ENCODE results near the gene HDLBP.

Gene HDLBP

DNA sequence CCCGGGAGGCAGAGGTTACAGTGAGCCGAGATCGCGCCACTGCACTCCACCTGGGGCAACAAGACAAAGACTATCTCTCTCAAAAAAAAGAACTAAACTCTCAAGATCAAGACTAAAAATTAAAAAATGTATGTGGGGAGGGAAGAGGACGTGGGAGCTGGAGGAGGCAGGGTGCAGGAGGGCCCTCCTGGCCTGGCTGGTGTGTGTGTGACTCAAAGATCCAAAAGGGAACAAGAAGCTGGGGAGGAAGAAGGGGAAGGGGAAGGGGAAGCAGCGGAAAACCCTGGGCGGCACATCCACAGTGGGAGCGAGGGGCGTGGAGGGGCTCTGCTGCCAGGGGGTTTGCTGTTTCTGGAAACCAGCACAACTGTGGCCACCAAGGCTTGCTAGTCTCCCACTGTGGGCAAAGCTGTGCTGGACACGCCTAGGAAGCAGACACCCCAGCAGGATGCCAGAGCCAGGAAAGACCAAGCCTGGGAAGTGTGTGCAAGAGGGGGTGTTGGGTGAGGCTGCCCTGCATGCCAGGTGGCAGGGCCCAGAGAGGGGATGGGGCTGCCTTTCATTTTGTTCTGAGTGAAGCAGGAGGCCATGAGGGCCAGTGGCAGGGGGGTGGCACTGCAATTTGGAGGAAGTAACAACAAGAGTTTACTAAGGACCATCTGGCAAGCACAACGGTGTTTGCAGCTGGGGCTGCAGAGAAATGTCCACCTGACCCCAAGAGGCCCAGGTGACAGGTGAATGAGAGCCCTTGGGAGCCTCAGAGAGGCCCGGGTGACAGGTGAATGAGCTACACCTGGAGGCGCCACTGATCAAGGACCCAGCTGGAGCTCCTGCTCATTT is 82.5 kb downstream of the HDLBP start:
- no peak for DNase-seq (ENCODE audit: low spot score)
- no peak for FAIRE-seq

DNA sequence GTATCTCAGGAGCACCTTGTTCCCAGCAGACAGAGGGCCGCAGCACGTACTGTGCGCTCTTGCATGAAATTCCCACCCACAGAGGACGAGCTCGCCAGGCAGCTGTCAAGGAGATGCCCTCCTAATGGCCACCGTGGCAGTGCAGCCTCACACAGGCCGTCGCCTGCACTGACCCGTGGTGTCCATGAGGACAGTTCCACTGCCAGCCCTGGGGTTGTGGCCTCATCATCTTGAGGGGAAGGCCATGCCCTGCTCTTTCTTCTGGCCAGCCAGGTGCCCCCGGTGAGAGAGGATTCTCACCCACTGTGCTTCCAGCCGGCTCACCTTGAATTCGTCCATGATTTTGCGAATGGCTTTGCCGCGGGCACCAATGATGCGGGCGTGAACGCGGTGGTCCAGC is 85.0 kb downstream of the HDLBP start:
- DNase-seq (ENCODE audit: low spot score): no peak
- FAIRE-seq: no peak

DNA sequence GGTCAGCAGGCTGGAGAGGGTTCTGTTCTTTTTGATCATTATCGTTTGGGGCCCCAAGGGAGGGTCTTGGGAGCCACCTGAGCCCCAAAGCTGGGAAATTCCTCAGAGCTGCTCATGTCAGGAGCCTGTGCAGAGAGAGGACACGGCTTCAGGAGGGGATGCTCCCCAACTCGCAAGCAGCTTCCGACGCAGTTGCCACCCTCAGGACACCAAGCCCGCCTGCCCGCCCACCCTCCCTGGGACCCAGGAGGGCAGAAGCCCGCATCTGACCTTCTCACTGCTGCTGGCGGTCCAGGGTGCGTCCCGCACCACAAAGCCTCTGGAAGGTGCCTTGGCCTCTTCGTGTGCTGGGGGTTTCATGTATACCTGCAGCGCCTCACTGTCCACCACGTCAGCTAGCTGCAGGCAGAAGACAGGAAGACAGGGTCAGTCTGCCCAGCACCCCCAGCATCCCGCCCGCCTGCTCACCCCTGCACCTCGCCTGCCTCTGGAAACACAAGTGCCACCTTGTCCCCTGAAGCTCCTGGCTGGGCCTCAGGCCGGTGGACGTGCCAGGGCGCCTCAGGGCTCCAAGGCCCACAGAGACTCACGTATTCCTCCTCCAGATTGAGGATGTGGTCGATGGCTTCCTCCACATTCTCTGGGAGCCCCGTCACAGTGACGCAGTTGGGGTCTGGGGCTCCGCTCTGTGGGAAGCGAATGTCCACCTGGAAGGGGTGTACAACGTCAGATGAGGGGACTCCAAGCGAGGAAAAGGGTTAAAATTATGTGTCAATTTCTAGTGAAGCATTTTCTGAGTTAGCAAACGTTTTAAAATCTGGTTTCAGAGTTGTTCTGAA is 85.7 kb downstream of the HDLBP start:
- DNase-seq (ENCODE audit: low spot score) (no peak), FAIRE-seq (no peak)

DNA sequence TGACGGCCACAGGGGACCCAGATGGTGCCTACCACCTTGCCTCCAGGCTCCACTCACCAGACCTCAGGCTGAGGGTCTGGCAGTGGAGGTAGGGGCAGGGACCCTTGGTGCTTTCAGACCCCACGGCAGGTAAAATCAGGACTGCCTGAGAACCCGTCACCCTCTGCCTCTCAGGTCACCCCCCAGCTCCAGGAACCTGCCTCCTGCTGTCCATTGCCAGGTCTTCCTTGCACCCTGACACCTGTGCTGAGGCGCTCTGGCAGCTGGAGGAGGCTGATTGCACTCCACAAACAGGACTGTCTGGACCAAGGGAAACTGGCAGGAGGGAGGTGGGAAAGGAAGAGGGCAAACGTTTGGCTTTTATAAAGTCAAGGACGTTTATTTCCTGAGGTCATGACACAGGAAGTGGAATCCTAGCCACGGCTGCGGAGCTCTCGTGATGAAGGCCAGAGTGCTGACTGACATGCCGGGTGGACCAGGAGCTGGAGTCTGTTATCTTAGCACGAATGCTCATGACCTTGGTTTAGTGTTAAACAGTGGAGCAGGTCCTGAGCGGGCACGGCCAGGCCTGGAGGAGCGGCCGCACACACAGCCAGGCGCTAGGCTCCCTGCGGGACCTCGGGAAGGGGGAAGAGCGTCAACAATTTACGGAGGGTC is 86.5 kb downstream of the HDLBP start:
- DNase-seq (ENCODE audit: low spot score): no peak
- FAIRE-seq: no peak

DNA sequence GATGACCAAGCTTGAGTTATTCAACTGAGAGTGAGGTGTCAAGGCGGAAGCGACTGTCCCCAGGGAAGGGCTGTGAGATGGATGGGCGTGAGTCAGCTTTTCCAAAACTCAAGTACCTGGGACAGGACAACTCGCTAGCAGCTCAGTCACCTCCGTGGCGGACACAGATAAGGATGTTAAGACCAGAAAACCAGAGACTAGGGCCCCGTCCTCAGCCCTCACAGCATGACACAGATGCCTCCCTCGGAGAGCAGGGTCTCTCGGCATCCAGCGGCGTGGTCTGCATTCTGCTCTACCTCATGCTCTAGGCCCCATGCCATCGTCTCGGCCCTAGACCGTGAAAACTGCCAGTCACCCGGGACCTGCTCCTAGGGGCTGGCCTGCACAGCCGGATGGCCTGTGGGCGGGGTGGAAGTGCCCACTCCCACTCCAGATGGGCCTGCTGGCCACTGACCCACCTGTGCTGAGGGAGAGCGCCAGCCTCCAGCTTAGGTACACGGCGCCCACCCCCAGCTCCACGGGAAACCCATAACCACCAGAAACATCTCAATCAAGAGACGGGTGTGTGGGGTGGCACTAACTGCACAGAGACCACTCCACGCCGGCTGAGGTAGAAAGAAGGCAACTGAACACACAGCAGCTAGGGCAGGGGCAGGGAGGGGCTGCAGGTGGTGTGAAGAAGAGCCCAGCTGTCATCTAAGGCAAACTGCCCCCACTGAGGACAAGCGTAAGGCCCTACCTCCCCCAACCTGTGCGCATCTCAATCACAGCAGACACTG is 87.2 kb downstream of the HDLBP start:
- no peak for FAIRE-seq

DNA sequence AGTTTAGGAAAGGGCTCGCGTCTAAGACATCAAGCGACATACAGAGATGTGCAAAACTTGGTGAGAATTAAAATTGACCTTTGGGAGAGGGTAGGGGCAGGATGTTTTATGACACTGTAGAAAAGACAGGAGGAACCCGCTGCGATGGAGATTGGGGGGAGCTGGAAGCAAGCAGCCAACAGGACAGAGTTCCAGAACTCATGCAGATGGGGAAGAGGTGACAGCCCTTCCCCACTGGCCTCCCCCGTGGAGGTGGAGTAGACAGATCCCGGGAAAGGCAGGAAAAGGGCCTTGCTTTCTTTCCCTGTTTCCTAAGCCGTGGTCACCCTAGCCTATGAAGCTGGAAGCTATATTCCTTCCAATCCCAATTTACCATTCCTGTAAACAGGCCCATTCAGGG is 87.9 kb downstream of the HDLBP start:
- DNase-seq (ENCODE audit: low spot score): no peak
- no peak for FAIRE-seq

More for the DNA sequence above, 87.2 kb downstream of the HDLBP start:
- DNase-seq (ENCODE audit: low spot score): no peak

DNA sequence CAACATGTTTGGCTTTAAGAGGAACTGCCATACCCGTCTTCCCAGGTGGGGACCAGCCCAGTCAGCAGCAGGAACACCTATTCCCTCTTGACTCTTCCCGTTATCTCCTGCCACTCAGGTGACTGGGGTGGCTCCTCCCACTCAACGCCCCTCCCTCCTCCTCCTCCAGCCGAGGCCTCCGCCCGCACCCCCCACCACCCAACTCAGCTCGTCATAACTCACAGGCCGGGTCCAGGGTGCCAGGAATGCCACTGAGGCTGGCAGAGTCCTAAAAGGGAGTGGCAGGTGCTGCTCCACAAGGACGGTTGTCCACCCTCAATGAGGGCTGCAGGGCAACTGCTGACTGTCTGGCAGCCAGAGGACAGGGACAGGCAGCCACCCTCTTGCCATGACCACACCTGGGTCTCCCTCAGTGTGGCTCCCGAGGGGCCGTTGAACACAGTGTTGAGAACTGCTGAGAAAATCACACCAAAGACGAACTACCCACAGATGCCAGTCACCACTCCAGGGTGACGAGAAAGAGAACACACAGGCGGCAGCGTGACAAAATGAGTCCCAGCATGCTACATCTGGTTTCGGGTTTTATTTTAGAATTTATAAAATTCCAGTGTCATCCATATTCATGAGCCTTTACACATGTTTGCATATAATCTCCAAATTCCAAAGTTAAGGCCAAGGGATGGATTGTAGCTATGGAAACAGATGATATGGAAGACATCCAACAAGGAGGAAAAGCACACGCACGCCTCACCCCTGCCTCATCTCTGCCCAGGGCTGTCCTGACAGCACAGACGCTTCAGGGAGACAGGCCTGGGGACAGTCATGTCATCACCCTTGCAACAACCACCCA is 88.5 kb downstream of the HDLBP start:
- no peak for FAIRE-seq
- DNase-seq (ENCODE audit: low spot score): no peak

DNA sequence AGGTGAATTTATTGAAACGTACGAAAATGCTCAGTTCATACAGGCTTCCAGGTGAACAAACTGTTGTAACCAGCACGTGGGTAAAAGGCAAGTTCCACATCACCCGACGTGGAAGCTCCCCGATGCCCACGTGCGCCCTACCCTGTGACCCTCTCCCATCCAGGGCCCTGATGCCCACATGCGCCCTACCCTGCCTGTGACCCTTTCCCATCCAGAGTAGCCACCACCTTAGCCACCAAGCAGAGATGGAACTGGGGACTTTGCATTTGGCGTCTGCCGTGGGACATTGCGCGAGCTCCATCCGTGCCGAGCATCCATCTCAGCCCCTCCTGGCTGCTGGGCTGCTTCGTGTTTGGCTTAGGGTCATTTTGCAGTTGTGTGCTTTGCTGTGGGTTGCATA is 89.5 kb downstream of the HDLBP start:
- no peak for DNase-seq (ENCODE audit: low spot score)
- FAIRE-seq: no peak

DNA sequence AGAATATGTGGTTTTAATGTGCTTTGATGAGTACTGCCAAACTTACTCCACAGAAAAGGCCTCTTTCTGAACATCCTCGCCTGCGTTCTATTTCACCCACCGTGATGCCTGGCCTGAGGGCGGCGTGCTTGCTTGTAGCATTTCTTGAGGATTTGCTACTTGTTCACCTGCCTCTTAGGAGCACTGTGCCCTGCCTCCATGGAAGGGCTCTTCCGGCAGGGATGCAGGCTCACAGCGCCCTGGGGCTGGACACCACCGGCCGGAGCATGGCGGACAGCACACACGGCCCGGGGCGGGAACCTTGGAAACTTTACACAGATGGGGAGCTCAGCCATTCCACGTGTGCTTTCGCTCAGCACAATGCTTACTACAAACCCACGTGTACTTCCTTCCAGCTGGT is 89.9 kb downstream of the HDLBP start:
- DNase-seq (ENCODE audit: low spot score) (no peak), FAIRE-seq (no peak)

DNA sequence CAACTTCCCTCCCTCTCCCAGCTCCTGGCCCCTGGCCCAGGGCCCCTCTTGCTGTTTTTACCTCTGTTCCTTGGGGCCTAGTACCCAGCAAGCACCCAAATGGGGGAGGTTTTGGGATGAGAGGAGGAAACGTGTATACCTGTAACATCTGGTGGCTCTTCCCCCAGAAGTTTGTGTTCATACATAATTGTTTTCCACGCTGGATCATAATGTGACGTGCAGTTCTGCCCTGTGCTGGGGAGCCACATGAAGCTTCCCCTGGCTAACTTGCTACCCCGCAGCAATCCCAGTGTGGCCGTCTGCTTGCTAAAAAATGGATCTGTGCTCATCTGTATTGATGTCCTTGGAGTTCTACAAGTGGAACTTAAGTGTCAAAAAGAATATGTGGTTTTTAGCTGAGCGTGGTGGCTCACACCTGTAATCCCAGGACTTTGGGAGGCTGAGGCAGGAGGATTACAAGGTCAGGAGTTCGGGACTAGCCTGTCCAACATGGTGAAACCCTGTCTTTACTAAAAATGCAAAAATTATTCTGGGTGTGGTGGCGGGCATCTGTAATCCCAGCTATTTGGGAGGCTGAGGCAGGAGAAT is 90.5 kb downstream of the HDLBP start:
- no peak for FAIRE-seq
- DNase-seq (ENCODE audit: low spot score): no peak

DNA sequence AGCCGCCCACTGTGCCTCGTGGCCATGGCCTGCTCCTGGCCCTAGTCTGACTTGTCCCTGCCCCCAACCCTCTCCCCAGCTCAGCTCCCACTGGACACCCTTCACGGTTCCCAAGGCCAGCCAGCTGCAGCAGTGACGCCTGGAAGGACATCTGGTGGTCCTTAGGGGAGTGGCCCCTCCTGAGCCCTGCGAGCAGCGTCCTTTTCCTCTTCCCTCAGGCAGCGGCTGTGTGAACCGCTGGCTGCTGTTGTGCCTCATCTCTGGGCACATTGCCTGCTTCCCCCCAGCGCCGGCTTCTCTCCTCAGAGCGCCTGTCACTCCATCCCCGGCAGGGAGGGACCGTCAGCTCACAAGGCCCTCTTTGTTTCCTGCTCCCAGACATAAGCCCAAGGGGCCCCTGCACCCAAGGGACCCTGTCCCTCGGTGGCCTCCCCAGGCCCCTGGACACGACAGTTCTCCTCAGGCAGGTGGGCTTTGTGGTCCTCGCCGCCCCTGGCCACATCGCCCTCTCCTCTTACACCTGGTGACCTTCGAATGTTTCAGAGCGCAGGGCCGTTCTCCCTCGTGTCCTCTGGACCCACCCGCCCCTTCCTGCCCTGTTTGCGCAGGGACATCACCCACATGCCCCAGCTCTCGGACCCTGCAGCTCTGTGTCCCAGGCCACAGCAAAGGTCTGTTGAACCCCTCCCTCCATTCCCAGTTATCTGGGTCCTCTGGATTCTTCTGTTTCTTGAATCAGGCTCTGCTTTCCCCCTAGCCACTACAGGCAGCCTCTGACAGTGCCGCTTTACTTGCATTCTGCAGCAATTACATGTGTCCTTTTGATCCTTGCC is 91.2 kb downstream of the HDLBP start:
- FAIRE-seq (no peak), DNase-seq (ENCODE audit: low spot score) (peak; percentile 26)

DNA sequence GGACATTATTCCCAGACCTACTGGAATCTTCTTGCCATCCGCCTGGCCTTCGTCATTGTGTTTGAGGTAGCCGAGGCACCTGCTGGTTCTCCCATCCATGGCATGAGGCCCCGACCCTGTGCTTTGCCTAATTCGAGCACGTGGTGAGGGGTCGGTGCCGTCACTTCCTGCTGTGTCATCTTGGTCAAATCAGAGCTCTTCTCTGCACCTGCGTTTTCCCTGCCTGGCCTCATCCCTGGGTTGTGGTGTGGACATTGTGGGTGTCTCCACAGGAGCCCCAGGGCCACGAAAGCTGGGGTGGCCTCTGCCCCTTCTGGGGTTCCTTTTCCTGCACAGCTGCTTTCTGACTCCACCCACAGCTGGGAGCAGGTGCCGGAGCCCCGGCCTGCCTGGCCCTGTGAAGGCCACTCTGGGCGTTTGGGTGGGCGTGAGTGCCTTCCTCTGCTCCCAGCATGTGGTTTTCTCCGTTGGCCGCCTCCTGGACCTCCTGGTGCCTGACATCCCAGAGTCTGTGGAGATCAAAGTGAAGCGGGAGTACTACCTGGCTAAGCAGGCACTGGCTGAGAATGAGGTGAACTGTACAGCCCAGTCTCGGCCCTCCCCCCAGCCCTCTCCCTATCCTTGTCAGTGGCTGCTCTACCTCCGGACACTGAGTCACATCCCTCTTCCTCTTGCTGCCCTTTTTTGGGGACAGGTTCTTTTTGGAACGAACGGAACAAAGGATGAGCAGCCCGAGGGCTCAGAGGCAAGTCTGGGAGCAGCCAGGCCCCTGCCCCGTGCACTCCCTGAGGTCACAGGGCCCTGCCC is 92.1 kb downstream of the HDLBP start:
- peak; percentile 36 for DNase-seq (ENCODE audit: low spot score)
- no peak for FAIRE-seq

DNA sequence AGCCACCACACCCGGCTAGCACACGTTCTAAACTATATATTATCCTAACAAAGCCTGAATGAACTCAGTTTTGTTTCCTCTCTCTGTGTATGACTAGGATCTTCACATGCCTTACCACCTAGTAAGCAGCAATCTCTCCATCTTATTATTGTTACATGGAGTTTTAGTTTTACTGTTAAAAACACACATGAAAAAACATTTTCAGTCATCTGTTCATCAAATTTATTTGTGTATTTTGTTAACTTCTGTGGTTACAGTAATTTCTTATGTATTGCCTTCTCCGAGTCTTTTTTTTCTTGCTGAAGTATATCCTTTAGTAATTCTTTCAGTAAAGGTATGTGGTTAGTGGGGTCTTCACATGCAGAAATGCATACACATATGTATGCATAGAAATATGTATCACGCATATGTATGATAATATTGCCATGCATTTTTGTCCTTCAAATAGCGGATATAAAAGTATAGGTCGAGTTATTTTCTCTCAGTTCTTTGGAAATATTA is 95.6 kb downstream of the HDLBP start:
- FAIRE-seq: no peak

DNA sequence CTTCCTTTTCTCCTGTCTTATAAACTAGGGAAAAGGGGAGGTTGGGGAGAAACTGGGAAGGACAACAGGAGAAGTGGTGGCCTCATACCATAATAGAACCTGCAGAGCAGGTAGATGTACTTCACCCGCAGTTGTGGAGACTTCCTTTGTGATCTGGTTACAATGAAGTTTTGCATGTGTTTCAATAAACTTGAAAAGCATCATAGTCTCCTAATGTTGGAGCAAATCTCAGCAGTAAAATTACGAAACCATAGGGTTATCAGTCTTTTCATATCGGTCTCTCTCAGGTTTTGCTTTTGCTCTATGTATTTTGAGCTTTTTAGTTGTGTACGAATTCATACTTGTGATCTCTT is 96.5 kb downstream of the HDLBP start:
- no peak for FAIRE-seq
- no peak for DNase-seq (ENCODE audit: low spot score)

More for the DNA sequence above, 95.6 kb downstream of the HDLBP start:
- no peak for DNase-seq (ENCODE audit: low spot score)

DNA sequence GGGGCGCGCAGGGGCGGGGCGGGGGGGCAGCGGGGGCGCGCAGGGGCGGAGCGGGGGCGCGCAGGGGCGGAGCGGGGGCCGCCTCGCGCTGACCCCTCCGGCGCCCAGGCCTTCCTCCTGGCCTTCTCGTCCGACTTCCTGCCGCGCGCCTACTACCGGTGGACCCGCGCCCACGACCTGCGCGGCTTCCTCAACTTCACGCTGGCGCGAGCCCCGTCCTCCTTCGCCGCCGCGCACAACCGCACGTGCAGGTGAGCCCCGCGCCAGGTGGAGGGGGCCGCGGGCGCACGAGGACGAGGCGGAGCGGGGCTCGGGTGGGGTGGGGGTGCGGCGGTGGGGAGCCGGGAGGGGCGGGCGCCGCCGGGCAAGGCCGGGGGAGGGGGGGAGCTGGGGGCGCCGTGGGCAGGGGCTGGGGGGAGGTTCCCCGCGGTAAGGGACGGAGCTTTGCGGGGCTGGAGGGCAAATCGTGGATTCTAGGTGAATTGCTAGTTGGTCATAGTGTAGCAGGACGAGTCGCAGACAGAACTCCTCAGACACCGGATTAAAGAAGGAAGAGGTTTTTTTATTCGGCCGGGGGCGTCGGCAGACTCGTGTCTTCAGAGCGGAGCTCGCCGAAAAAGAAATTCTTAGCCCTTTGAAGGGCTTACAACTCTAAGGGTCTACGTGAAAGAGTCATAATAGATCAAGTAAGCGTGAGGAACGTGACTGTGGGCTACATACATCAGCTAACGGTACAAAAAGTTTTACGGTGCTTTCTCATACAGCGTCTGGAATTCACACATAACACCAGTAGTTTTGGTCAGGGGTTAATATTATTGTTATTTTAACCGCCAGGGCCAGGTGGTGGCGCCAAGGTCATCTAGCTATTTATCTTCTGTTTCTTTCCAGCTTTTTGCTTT is 97.1 kb downstream of the HDLBP start:
- FAIRE-seq: no peak
- DNase-seq (ENCODE audit: low spot score): peak; percentile 83

DNA sequence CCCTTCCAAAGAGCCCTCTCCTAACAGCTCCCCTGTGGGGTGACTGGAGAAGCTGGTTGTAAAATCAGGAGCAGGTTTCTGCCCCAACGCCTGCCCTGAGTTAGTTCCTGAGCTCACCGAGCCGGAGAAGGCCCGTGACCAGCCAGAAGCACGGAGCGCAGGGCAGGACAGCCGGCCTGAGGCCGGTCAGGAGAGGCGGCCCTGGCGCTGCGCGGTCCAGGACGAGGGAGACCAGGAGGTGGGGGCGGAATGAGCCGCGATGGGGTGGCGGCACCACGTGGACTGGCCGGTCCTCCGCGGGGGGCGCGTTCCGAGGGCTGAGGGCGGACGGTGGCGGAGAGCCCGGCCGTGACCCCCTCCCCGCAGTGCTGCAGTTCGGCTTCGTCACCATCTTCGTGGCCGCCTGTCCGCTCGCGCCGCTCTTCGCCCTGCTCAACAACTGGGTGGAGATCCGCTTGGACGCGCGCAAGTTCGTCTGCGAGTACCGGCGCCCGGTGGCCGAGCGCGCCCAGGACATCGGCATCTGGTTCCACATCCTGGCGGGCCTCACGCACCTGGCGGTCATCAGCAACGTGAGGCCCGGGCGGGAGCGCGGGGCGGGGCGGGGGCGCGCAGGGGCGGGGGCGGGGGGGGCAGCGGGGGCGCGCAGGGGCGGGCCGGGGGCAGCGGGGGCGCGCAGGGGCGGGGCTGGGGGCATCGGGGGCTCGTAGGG is 98.0 kb downstream of the HDLBP start:
- FAIRE-seq (no peak), DNase-seq (ENCODE audit: low spot score) (peak; percentile 44)

Measured in urothelium cell line (cell line).